ENCODE results near the gene PRXL2A. TPM values are rescaled to one million over a fixed set of nuclear protein-coding genes. Genes with fewer than 3 reads are reported as not detected.
"Not testable (repeated sequence)": the region's sequence is repeated elsewhere in the genome, so short reads cannot be mapped to it uniquely, and the experiment has no call there.

PRXL2A gene
- total RNA-seq (100 to 1,000 TPM; 102 to 104 TPM), polyA plus RNA-seq (ENCODE audit: insufficient read depth, low read depth, low replicate concordance) (106 TPM)
- long read RNA-seq, donor 1, full-length matches to known transcripts = 107 of 218 reads
- long read RNA-seq, donor 1, partial matches to known transcripts = 111 of 218 reads
- long read RNA-seq, donor 1, other reads (novel, unspliced or antisense) = 0 of 218 reads
- long read RNA-seq, donor 2, full-length matches to known transcripts = 75 of 86 reads
- long read RNA-seq, donor 2, partial matches to known transcripts = 11 of 86 reads
- long read RNA-seq, donor 2, other reads (novel, unspliced or antisense) = 0 of 86 reads

GRCh38 chr10:80408242-80409101, at the start of gene PRXL2A:
Gene PRXL2A (plus strand): TSS chr10:80408551. CDS start chr10:80420468, 11,917 bp downstream.
- H3K27me3 ChIP-seq = no peaks in the 10 kb centered on the region

DNA sequence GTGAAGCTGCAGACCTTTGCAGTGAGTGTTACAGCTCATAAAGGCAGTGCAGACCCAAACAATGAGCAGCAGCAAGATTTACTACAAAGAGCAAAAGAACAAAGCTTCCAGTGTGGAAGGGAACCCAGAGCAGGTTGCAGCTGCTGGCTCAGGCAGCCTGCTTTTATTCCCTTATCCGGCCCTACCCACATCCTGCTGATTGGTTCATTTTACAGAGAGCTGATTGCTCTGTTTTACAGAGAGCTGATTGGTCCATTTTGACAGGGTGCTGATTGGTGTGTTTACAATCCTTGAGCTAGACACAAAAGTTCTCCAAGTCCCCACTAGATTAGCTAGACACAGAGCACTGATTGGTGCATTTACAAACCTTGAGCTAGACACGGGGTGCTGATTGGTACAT, 49.4 kb upstream of the PRXL2A start:
- H3K36me3 ChIP-seq (ENCODE audit: low read depth, missing control alignments); H3K9me3 ChIP-seq; H3K4me1 ChIP-seq; H3K27ac ChIP-seq; H3K27me3 ChIP-seq; intact Hi-C loops (cut with DNase I; ENCODE audit: low total_unique reads): not testable (repeated sequence)
- 38 to 63% methylated on average over 2 of the region's 2 CpGs for WGBS, 2 donors
- peak; percentile 46 for DNase-seq
- peak overlapping the region in 1 of 2 donors; percentile 23 for H3K4me3 ChIP-seq

More at GRCh38 chr10:80408242-80409101, at the start of gene PRXL2A:
- Histone ChIP-seq H3K4me1 (peaks cover 43% of the 10 kb centered on the region), H3K4me3 (peak within 1 kb of the TSS; percentile 74 to 83), H3K36me3 (ENCODE audit: low read depth, missing control alignments) (no peaks in the 10 kb centered on the region), H3K27ac (peak within 1 kb of the TSS; percentile 95 to 97), H3K9me3 (no peaks in the 10 kb centered on the region)
- 0 to 1% methylated on average over 12 to 59 of the region's 96 CpGs for WGBS, 2 donors
- TF ChIP-seq POLR2A (IDR thresholded peaks at IDR 0.05) = peak; percentile 39
- TF ChIP-seq, protein P1, sequence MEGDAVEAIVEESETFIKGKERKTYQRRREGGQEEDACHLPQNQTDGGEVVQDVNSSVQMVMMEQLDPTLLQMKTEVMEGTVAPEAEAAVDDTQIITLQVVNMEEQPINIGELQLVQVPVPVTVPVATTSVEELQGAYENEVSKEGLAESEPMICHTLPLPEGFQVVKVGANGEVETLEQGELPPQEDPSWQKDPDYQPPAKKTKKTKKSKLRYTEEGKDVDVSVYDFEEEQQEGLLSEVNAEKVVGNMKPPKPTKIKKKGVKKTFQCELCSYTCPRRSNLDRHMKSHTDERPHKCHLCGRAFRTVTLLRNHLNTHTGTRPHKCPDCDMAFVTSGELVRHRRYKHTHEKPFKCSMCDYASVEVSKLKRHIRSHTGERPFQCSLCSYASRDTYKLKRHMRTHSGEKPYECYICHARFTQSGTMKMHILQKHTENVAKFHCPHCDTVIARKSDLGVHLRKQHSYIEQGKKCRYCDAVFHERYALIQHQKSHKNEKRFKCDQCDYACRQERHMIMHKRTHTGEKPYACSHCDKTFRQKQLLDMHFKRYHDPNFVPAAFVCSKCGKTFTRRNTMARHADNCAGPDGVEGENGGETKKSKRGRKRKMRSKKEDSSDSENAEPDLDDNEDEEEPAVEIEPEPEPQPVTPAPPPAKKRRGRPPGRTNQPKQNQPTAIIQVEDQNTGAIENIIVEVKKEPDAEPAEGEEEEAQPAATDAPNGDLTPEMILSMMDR (IDR thresholded peaks at IDR 0.05) = peak in 1 of 3 experiments; percentile 5
- DNase-seq = peak; percentile 95
- intact Hi-C loops (cut with DNase I; ENCODE audit: low total_unique reads) = no loop called here

GRCh38 chr10:80359644-80360043, 48.7 kb upstream of the PRXL2A start:
- no peak for DNase-seq
- TF ChIP-seq, protein P1 (IDR thresholded peaks at IDR 0.05) = no peak
- no peak for TF ChIP-seq POLR2A (IDR thresholded peaks at IDR 0.05)
- 74 to 83% methylated on average over 7 to 22 of the region's 22 CpGs for WGBS, 2 donors
- Histone ChIP-seq H3K4me1 (peaks cover 6% of the 10 kb centered on the region), H3K36me3 (ENCODE audit: low read depth, missing control alignments) (no peaks in the 10 kb centered on the region), H3K27ac (no peak overlapping the region), H3K9me3 (no peaks in the 10 kb centered on the region), H3K27me3 (no peaks in the 10 kb centered on the region), H3K4me3 (peak overlapping the region in 1 of 2 donors; percentile 23)
- intact Hi-C loops (cut with DNase I; ENCODE audit: low total_unique reads) = no loop called here

- intact Hi-C loops (cut with DNase I; ENCODE audit: low total_unique reads) = no loop called here
- 39 to 48% methylated on average over 1 of the region's 1 CpG for WGBS, 2 donors
- H3K27me3 ChIP-seq = no peaks in the 10 kb centered on the region
- no peaks in the 10 kb centered on the region for H3K9me3 ChIP-seq
- H3K36me3 ChIP-seq (ENCODE audit: low read depth, missing control alignments) = no peaks in the 10 kb centered on the region
- TF ChIP-seq POLR2A (IDR thresholded peaks at IDR 0.05) = no peak
- H3K4me3 ChIP-seq = no peak overlapping the region
- no peak overlapping the region for H3K27ac ChIP-seq
- no peaks in the 10 kb centered on the region for H3K4me1 ChIP-seq
- DNase-seq = no peak
Observed at GRCh38 chr10:80365510-80365909, 42.8 kb upstream of the PRXL2A start.

DNA sequence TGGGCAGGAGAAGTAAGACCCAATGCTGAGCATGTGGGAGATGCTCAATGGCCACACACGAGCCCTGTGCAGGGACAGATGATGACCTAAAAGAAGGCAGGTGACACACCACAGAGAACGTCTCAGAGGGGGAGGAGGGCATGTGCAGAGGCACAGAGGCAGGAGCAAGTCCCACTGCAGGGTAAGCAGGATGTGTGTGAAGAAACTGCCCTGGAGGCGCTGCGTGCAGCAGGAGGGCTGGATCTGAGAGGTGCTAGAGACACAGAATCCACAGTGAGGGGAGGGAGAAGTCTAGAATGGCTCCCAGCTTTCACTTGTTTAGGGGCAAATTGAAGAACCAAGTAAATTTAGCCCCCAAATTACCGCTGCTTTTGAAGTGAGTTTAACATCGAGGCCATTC, 36.9 kb upstream of the PRXL2A start:
- no peak for DNase-seq
- intact Hi-C loops (cut with DNase I; ENCODE audit: low total_unique reads) = no loop called here

More for the DNA sequence above, 36.9 kb upstream of the PRXL2A start:
- TF ChIP-seq, protein P1 (IDR thresholded peaks at IDR 0.05) = no peak
- no peak for TF ChIP-seq POLR2A (IDR thresholded peaks at IDR 0.05)
- WGBS, 2 donors = 82% methylated on average over 5 to 6 of the region's 6 CpGs
- H3K27ac ChIP-seq = no peak overlapping the region
- H3K27me3 ChIP-seq = no peaks in the 10 kb centered on the region
- no peak overlapping the region for H3K4me3 ChIP-seq
- H3K9me3 ChIP-seq = no peaks in the 10 kb centered on the region
- no peaks in the 10 kb centered on the region for H3K36me3 ChIP-seq (ENCODE audit: low read depth, missing control alignments)
- no peaks in the 10 kb centered on the region for H3K4me1 ChIP-seq
